ENCODE results near the gene TTC22. TPM values are rescaled to one million over a fixed set of nuclear protein-coding genes. Genes with fewer than 3 reads are reported as not detected.

The TTC22 gene
- total and polyA plus RNA-seq, 7 experiments from 2014 or later = 2.0 to 16.6 (median 7.3) TPM

DNA sequence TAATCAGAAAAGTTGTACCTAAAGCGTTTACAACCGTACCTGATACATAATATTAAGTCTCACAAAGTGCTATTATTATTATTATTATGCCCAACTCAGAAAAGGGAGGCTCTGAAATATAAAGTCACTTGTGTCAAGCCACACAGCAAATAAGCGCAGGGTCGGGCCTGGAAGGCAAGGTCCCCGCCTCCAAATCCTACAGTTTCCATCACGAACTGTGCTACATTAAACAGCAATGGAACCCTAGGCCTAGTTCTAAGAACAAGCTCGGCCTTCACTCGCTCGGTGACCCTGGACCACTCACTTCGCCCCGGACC lies 37.3 kb downstream of the TTC22 start:
- H3K4me1 Mint-ChIP-seq = peaks cover 14 to 26% (median 24%) of the 10 kb centered on the region in 7 donors
- Histone ChIP-seq H3K27me3 (ENCODE audit: control insufficient read depth in 2 of 2, insufficient read depth in 2 of 2, low read length in 2 of 2) (no peaks in the 10 kb centered on the region), H3K4me1 (ENCODE audit: control insufficient read depth in 2 of 2, insufficient read depth in 2 of 2, low read length in 2 of 2) (peaks cover 0 to 9% of the 10 kb centered on the region in 2 donors), H3K4me3 (ENCODE audit: low read length) (peak overlapping the region; percentile 95), H3K9me3 (ENCODE audit: control insufficient read depth in 2 of 3, low read length in 3 of 3) (no peaks in the 10 kb centered on the region), H3K27ac (ENCODE audit: low read depth, low read length) (peak overlapping the region; percentile 75), H3K36me3 (ENCODE audit: control insufficient read depth in 2 of 3, insufficient read depth in 3 of 3, low read length in 3 of 3) (peaks cover 0 to 1% (median 0%) of the 10 kb centered on the region in 3 experiments)
- CTCF ChIA-PET = interaction anchor here (1.9 kb wide), 1 partner anchor 37 kb away, joined by 10 read pairs; the partner anchor contains the start of gene TTC22
- intact Hi-C loops (cut with micrococcal nuclease) = loop anchor here (1.0 to 5.0 kb wide), 16 partner anchors 38 to 1841 kb away; partner anchors contain the start of genes DHCR24 (in 2 of the 2), TCEANC2 (in 2 of the 2), TMEM59 (in 2 of the 2) and TTC22 (in 2 of the 2)
- H3K27ac Mint-ChIP-seq = peak overlapping the region in 8 of 9 donors; percentile 84 to 97 (median 93)
- ATAC-seq = no peak
- H3K4me3 Mint-ChIP-seq = peak overlapping the region; percentile 94 to 97 (median 96)
- H3K27me3 Mint-ChIP-seq = no peaks in the 10 kb centered on the region
- POLR2A ChIA-PET = interaction anchor here (1.0 to 1.9 kb wide), 3 partner anchors 36 to 48 kb away, joined by 3 to 8 read pairs (median 3); partner anchors contain the start of genes TTC22 and TTC4
- peak in 5 of 9 donors; percentile 4 to 21 (median 9) for DNase-seq
- peaks cover 0 to 7% (median 1%) of the 10 kb centered on the region in 5 donors for H3K36me3 Mint-ChIP-seq
- peaks cover 0 to 2% (median 0%) of the 10 kb centered on the region in 11 donors for H3K9me3 Mint-ChIP-seq

DNA sequence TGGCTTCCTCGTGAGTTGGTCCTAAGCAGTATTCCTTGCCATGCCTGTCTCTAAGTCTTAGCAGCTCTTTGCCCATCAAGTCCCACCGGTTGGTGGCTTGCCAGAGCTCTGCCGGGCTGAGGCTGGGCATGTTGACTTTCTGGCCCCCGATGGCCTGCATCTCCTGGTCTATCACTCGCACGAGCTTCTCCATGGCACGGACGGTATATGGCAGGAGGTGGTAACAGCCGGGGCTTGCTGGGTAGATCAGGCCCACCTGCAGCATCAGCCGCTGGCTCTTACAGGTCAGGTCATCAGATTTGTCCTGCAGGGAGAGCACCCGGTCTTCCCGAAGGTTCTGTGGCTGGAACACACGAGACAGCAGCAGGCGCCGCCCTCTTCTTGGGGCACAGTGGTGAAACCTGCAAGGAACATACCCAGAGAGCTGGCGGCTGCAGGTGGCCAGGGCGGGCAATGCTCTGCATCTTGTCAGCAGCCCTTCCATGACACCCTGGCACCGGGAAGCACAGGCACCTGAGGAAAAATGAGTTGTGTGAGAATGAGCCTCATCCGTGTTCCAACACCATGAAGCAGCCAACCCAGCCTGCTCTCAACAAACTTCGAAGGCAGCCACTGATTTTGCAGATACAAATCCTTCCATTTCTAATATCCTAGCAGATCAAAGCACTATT lies 42.3 kb downstream of the TTC22 start:
- ChIA-PET POLR2A (no interaction called here), CTCF (no interaction called here)
- Histone ChIP-seq H3K4me3 (ENCODE audit: low read length) (no peak overlapping the region), H3K27me3 (ENCODE audit: control insufficient read depth in 2 of 2, insufficient read depth in 2 of 2, low read length in 2 of 2) (no peaks in the 10 kb centered on the region), H3K4me1 (ENCODE audit: control insufficient read depth in 2 of 2, insufficient read depth in 2 of 2, low read length in 2 of 2) (peaks cover 0 to 6% of the 10 kb centered on the region in 2 donors), H3K27ac (ENCODE audit: low read depth, low read length) (no peak overlapping the region), H3K36me3 (ENCODE audit: control insufficient read depth in 2 of 3, insufficient read depth in 3 of 3, low read length in 3 of 3) (peaks cover 0 to 33% (median 0%) of the 10 kb centered on the region in 3 experiments), H3K9me3 (ENCODE audit: control insufficient read depth in 2 of 3, low read length in 3 of 3) (no peaks in the 10 kb centered on the region)
- no peak for ATAC-seq
- H3K4me3 Mint-ChIP-seq = no peak overlapping the region
- H3K36me3 Mint-ChIP-seq = peaks cover 0 to 34% (median 10%) of the 10 kb centered on the region in 5 donors
- no peak for DNase-seq
- no peaks in the 10 kb centered on the region for H3K9me3 Mint-ChIP-seq
- peaks cover 9 to 18% (median 14%) of the 10 kb centered on the region in 7 donors for H3K4me1 Mint-ChIP-seq
- intact Hi-C loops (cut with micrococcal nuclease) = no loop called here
- no peak overlapping the region for H3K27ac Mint-ChIP-seq
- H3K27me3 Mint-ChIP-seq = no peaks in the 10 kb centered on the region

DNA sequence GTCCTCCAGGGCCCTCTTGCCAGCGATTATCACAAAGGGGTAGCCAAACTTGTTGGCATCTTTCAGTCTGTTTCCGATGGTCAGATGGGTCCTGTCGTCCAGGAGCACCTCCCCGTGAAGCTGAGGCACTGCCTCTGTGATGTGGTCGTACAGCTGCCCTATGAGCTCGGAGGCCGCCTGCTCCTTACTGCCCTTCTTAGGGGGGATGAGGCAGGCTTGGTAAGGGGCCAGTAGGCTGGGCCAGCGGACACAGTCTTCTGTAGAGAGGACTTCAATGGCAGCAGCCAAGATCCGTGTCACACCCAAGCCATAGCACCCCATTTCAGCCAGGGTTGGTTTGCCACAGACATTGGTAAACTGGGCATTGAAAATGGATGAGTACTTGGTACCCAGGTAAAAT lies 43.3 kb downstream of the TTC22 start:
- ATAC-seq = no peak
- no peaks in the 10 kb centered on the region for H3K27me3 Mint-ChIP-seq
- POLR2A ChIA-PET = no interaction called here
- CTCF ChIA-PET = interaction anchor here (1.2 kb wide), 1 partner anchor 44 kb away, joined by 3 read pairs; no protein-coding TSS in a partner anchor
- H3K36me3 Mint-ChIP-seq = peaks cover 0 to 34% (median 10%) of the 10 kb centered on the region in 5 donors
- no peak overlapping the region for H3K4me3 Mint-ChIP-seq
- no peaks in the 10 kb centered on the region for H3K9me3 Mint-ChIP-seq
- H3K27ac Mint-ChIP-seq = no peak overlapping the region
- H3K4me1 Mint-ChIP-seq = peaks cover 2 to 13% (median 6%) of the 10 kb centered on the region in 7 donors
- no peaks in the 10 kb centered on the region for H3K27me3 ChIP-seq (ENCODE audit: control insufficient read depth in 2 of 2, insufficient read depth in 2 of 2, low read length in 2 of 2)
- peaks cover 0 to 33% (median 0%) of the 10 kb centered on the region in 3 experiments for H3K36me3 ChIP-seq (ENCODE audit: control insufficient read depth in 2 of 3, insufficient read depth in 3 of 3, low read length in 3 of 3)
- H3K4me3 ChIP-seq (ENCODE audit: low read length) = no peak overlapping the region
- no peaks in the 10 kb centered on the region for H3K4me1 ChIP-seq (ENCODE audit: control insufficient read depth in 2 of 2, insufficient read depth in 2 of 2, low read length in 2 of 2)
- intact Hi-C loops (cut with micrococcal nuclease) = no loop called here
- no peak for DNase-seq
- no peaks in the 10 kb centered on the region for H3K9me3 ChIP-seq (ENCODE audit: control insufficient read depth in 2 of 3, low read length in 3 of 3)
- no peak overlapping the region for H3K27ac ChIP-seq (ENCODE audit: low read depth, low read length)

DNA sequence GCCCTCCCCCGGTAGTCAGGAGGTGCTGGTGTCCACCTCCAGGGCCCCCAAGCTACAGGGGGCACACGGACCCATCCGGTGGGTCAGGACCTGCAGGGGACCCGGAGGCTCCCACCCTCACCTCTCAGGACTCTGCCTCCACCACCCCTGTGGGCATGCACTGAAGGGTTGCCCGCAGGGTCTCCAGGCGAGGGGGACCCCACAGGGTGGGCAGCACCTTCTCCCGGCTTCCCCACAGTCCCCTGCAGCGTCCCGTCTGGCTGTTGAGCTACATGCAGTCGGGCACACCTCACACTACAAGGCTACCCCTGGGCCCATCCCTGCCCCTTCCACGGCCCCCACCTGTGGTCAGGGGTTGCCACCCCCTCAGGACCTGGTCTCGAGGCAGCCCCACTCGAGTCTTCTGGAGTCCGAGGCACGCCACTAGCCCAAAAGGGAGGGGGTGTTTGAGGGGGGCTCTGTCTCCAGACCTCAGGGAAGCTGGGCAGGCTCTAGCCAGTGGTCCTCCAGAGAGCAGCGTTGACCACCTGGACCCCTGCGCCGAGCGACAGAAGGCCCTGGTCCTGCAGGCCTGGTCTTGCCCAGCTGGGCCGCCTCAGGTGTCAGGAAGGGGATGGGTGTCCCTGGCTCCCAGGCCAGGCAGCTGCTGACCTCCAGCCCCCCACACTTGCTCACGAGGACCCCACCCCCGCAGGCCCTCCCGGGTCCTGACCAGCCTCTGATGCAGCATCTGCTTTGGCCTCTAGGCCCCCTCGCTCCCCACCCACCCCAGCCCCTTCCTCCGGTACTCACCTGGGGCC lies 46.4 kb downstream of the TTC22 start:
- H3K9me3 Mint-ChIP-seq = no peaks in the 10 kb centered on the region
- ChIA-PET POLR2A (no interaction called here), CTCF (no interaction called here)
- intact Hi-C loops (cut with micrococcal nuclease) = no loop called here
- Histone ChIP-seq H3K27ac (ENCODE audit: low read depth, low read length) (no peak overlapping the region), H3K27me3 (ENCODE audit: control insufficient read depth in 2 of 2, insufficient read depth in 2 of 2, low read length in 2 of 2) (no peaks in the 10 kb centered on the region), H3K9me3 (ENCODE audit: control insufficient read depth in 2 of 3, low read length in 3 of 3) (no peaks in the 10 kb centered on the region), H3K36me3 (ENCODE audit: control insufficient read depth in 2 of 3, insufficient read depth in 3 of 3, low read length in 3 of 3) (peaks cover 0 to 33% (median 0%) of the 10 kb centered on the region in 3 experiments), H3K4me1 (ENCODE audit: control insufficient read depth in 2 of 2, insufficient read depth in 2 of 2, low read length in 2 of 2) (no peaks in the 10 kb centered on the region), H3K4me3 (ENCODE audit: low read length) (no peak overlapping the region)
- no peak overlapping the region for H3K27ac Mint-ChIP-seq
- H3K36me3 Mint-ChIP-seq = peaks cover 0 to 34% (median 7%) of the 10 kb centered on the region in 5 donors
- H3K4me3 Mint-ChIP-seq = no peak overlapping the region
- H3K4me1 Mint-ChIP-seq = peaks cover 0 to 4% (median 0%) of the 10 kb centered on the region in 7 donors
- H3K27me3 Mint-ChIP-seq = no peaks in the 10 kb centered on the region
- no peak for ATAC-seq
- no peak for DNase-seq

DNA sequence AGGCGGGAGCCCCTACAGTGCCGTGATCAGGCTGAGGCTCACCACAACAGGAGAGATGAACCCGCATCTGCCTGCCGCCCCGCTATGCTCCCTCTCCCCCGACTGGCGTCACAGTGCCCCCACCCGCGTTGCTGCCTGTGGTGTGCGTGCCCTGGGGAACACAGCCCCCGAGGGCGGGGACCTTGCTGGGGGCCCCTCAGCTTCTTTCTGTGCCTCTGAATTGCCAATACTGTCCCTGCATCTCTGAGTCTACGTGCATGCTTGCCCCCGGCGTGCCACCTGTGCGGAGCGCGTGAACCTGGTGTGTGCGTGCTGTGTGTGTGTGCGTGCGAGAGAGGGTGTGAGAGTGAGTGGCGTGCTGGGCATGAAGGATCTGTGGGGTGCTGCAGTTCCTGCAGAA lies 47.1 kb downstream of the TTC22 start:
- Histone ChIP-seq H3K4me1 (ENCODE audit: control insufficient read depth in 2 of 2, insufficient read depth in 2 of 2, low read length in 2 of 2) (no peaks in the 10 kb centered on the region), H3K27me3 (ENCODE audit: control insufficient read depth in 2 of 2, insufficient read depth in 2 of 2, low read length in 2 of 2) (no peaks in the 10 kb centered on the region), H3K27ac (ENCODE audit: low read depth, low read length) (no peak overlapping the region), H3K9me3 (ENCODE audit: control insufficient read depth in 2 of 3, low read length in 3 of 3) (no peaks in the 10 kb centered on the region), H3K36me3 (ENCODE audit: control insufficient read depth in 2 of 3, insufficient read depth in 3 of 3, low read length in 3 of 3) (peaks cover 0 to 33% (median 0%) of the 10 kb centered on the region in 3 experiments), H3K4me3 (ENCODE audit: low read length) (no peak overlapping the region)
- ChIA-PET CTCF (no interaction called here), POLR2A (no interaction called here)
- Mint-ChIP-seq H3K4me1 (peaks cover 0 to 4% (median 0%) of the 10 kb centered on the region in 7 donors), H3K27me3 (no peaks in the 10 kb centered on the region), H3K36me3 (peaks cover 0 to 30% (median 7%) of the 10 kb centered on the region in 5 donors), H3K27ac (no peak overlapping the region), H3K4me3 (no peak overlapping the region), H3K9me3 (no peaks in the 10 kb centered on the region)
- DNase-seq (no peak), ATAC-seq (no peak)
- intact Hi-C loops (cut with micrococcal nuclease) = no loop called here

DNA sequence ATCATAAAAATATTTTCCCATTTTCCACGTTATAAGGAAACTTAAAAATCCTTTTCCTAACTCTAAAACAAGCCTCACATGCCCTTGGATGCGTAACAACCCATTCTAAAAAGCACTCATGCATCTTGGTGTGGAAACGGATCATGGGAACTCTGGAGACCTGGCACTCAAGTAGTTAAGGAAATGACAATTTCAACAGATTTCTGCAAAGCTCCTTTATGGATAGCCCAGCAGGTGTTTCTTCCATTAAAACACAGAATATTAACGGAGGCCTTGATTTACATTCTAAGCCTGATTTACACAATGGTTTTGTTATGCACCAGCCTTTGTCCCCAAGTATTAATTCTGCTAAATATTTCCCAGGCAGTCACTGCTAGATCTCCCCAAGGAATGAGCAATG lies 49.7 kb downstream of the TTC22 start:
- H3K9me3 Mint-ChIP-seq = no peaks in the 10 kb centered on the region
- Histone ChIP-seq H3K4me1 (ENCODE audit: control insufficient read depth in 2 of 2, insufficient read depth in 2 of 2, low read length in 2 of 2) (no peaks in the 10 kb centered on the region), H3K9me3 (ENCODE audit: control insufficient read depth in 2 of 3, low read length in 3 of 3) (no peaks in the 10 kb centered on the region), H3K27ac (ENCODE audit: low read depth, low read length) (no peak overlapping the region), H3K36me3 (ENCODE audit: control insufficient read depth in 2 of 3, insufficient read depth in 3 of 3, low read length in 3 of 3) (peaks cover 0 to 8% (median 0%) of the 10 kb centered on the region in 3 experiments), H3K4me3 (ENCODE audit: low read length) (no peak overlapping the region), H3K27me3 (ENCODE audit: control insufficient read depth in 2 of 2, insufficient read depth in 2 of 2, low read length in 2 of 2) (no peaks in the 10 kb centered on the region)
- no peaks in the 10 kb centered on the region for H3K27me3 Mint-ChIP-seq
- intact Hi-C loops (cut with micrococcal nuclease) = no loop called here
- H3K4me1 Mint-ChIP-seq = peaks cover 0 to 3% (median 0%) of the 10 kb centered on the region in 7 donors
- ATAC-seq = no peak
- no peak for DNase-seq
- peaks cover 0 to 5% (median 0%) of the 10 kb centered on the region in 5 donors for H3K36me3 Mint-ChIP-seq
- no peak overlapping the region for H3K27ac Mint-ChIP-seq
- no peak overlapping the region for H3K4me3 Mint-ChIP-seq
- CTCF ChIA-PET = interaction anchor here (0.5 kb wide), 1 partner anchor 126 kb away, joined by 3 read pairs; no protein-coding TSS in a partner anchor
- POLR2A ChIA-PET = no interaction called here
